ENCODE measurements around the gene ALPK1. TPM values are rescaled to one million over a fixed set of nuclear protein-coding genes. Genes with fewer than 3 reads are reported as not detected.

ALPK1 gene
- total RNA-seq, 4 donors from 2014 or later = 1.8 to 12.6 (median 3.3) TPM

DNA sequence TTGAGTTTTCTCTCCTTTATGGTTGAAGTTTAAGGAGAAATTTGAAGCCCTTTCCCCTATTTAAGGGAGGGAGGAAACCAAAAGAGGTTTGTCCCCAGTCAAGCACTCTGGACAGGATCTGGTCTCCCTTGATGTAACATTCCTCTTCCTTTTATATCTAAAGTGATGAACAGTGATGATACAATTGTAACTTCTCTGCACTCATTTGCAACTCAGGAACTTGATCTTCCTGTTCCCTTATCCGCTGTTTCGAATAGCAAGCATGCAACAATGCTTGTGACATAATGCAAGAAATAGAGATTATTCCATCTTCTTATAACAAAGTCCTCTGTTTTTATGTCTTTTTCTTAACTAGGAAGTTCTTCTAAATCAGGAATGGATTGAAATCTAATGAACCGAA is 18.3 kb downstream of the ALPK1 start:
- no peak overlapping the region for H3K27ac ChIP-seq
- H3K4me3 ChIP-seq = no peak overlapping the region
- in situ Hi-C loops (cut with MboI; ENCODE audit: low sequenced_read_pairs in 4 of 4) = no loop called here
- ATAC-seq (no peak), DNase-seq (no peak)
- no peaks in the 10 kb centered on the region for H3K36me3 ChIP-seq
- no peaks in the 10 kb centered on the region for H3K9me3 ChIP-seq
- TF ChIP-seq, protein P1, sequence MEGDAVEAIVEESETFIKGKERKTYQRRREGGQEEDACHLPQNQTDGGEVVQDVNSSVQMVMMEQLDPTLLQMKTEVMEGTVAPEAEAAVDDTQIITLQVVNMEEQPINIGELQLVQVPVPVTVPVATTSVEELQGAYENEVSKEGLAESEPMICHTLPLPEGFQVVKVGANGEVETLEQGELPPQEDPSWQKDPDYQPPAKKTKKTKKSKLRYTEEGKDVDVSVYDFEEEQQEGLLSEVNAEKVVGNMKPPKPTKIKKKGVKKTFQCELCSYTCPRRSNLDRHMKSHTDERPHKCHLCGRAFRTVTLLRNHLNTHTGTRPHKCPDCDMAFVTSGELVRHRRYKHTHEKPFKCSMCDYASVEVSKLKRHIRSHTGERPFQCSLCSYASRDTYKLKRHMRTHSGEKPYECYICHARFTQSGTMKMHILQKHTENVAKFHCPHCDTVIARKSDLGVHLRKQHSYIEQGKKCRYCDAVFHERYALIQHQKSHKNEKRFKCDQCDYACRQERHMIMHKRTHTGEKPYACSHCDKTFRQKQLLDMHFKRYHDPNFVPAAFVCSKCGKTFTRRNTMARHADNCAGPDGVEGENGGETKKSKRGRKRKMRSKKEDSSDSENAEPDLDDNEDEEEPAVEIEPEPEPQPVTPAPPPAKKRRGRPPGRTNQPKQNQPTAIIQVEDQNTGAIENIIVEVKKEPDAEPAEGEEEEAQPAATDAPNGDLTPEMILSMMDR (IDR thresholded peaks at IDR 0.05 in 4 of 5, conservative IDR thresholded peaks at IDR 0.05 in 1 of 5) = no peak
- no peak for TF ChIP-seq POLR2A (IDR thresholded peaks at IDR 0.05)
- H3K27me3 ChIP-seq = no peaks in the 10 kb centered on the region
- no peaks in the 10 kb centered on the region for H3K4me1 ChIP-seq
- intact Hi-C loops (cut with DNase I; ENCODE audit: low total_unique reads) = no loop called here

GRCh38 chr4:112316360-112316759 is 19.2 kb downstream of the ALPK1 start:
- ATAC-seq = no peak
- H3K36me3 ChIP-seq = no peaks in the 10 kb centered on the region
- DNase-seq = no peak
- TF ChIP-seq, protein P1 (IDR thresholded peaks at IDR 0.05 in 4 of 5, conservative IDR thresholded peaks at IDR 0.05 in 1 of 5) = no peak
- no peak for TF ChIP-seq POLR2A (IDR thresholded peaks at IDR 0.05)
- H3K4me3 ChIP-seq = no peak overlapping the region
- H3K9me3 ChIP-seq = no peaks in the 10 kb centered on the region
- no peaks in the 10 kb centered on the region for H3K4me1 ChIP-seq
- intact Hi-C loops (cut with DNase I; ENCODE audit: low total_unique reads) (no loop called here), in situ Hi-C loops (cut with MboI; ENCODE audit: low sequenced_read_pairs in 4 of 4) (no loop called here)
- no peak overlapping the region for H3K27ac ChIP-seq
- H3K27me3 ChIP-seq = no peaks in the 10 kb centered on the region

DNA sequence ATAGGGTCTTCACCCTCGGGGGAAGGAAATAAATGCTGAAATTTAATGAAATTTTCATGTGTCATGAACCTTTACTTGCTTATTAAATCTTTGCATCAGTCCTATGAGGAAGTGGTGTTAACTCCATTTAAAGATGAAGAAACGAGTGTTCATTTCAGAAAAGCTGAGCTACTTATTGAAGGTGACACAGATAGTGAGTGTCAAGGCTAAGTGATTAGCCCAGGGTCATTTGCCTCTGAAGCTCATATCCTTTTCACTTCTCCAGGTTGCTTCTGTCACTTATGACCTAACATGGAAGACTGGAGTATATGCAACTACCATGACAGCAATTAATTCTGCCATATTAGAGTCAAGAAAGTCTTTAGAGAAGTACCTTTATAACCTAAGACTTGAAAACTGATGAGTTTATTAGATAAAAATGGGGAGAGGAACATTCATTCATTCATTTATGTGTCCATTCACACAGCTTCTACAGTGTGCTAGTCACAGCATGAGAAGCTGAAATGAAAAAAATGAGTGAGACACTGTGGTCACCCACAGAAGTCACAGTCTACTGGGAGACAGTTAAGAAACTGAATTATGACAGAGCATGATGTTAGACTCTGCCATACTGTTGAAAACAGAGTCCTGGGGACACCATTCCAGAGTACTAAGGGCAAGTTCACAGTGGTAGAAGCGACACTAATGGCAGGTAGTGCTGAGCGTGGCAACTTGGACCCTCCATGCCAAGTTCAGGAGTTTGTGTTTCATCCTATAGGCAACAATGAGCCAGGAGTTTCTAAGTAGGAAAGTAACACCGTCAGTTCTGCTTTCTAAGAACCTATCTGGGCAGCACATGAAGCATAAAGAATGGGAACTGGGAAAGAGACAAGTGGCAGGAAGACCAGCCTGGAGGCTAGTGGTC is 21.3 kb downstream of the ALPK1 start:
- intact Hi-C loops (cut with DNase I; ENCODE audit: low total_unique reads) = no loop called here
- TF ChIP-seq POLR2A (IDR thresholded peaks at IDR 0.05) = no peak
- TF ChIP-seq, protein P1 (IDR thresholded peaks at IDR 0.05 in 4 of 5, conservative IDR thresholded peaks at IDR 0.05 in 1 of 5) = no peak
- H3K27ac ChIP-seq = no peak overlapping the region
- H3K9me3 ChIP-seq = no peaks in the 10 kb centered on the region
- H3K27me3 ChIP-seq = no peaks in the 10 kb centered on the region
- no peaks in the 10 kb centered on the region for H3K4me1 ChIP-seq
- no peak overlapping the region for H3K4me3 ChIP-seq
- in situ Hi-C loops (cut with MboI; ENCODE audit: low sequenced_read_pairs in 4 of 4) = no loop called here
- DNase-seq (no peak), ATAC-seq (no peak)
- H3K36me3 ChIP-seq = no peaks in the 10 kb centered on the region

GRCh38 chr4:112321776-112322684 is 24.9 kb downstream of the ALPK1 start:
- Histone ChIP-seq H3K9me3 (no peaks in the 10 kb centered on the region), H3K27ac (no peak overlapping the region), H3K27me3 (no peaks in the 10 kb centered on the region), H3K4me3 (no peak overlapping the region), H3K4me1 (no peaks in the 10 kb centered on the region), H3K36me3 (no peaks in the 10 kb centered on the region)
- TF ChIP-seq, protein P1 (IDR thresholded peaks at IDR 0.05 in 4 of 5, conservative IDR thresholded peaks at IDR 0.05 in 1 of 5) = peak; percentile 60 to 85 (median 66)
- no peak for TF ChIP-seq POLR2A (IDR thresholded peaks at IDR 0.05)
- peak in 1 of 2 donors; percentile 42 for ATAC-seq
- DNase-seq = peak in 1 of 2 donors; percentile 11
- in situ Hi-C loops (cut with MboI; ENCODE audit: low sequenced_read_pairs in 4 of 4) (loop anchor here in 3 of 4 donors (10.0 kb wide), 2 partner anchors 203 to 283 kb away; no protein-coding TSS in a partner anchor), intact Hi-C loops (cut with DNase I; ENCODE audit: low total_unique reads) (loop anchor here (5.0 kb wide), 2 partner anchors 40 to 225 kb away; no protein-coding TSS in a partner anchor)

Measured in gastrocnemius medialis (tissue), 4 donors.